CD14-positive monocyte (primary cell): ENCODE results near the gene GALK2. TPM values are rescaled to one million over a fixed set of nuclear protein-coding genes. Genes with fewer than 3 reads are reported as not detected.

Experiments
- DNase-seq, 3 donors: peaks; one replicate each; pipeline ENCODE4 v3.0.0-alpha.2; 2011 to 2022
- H2AFZ ChIP-seq: 2 replicates; pipeline ENCODE4 v1.6.0; 2012; ENCODE audit warnings: mild to moderate bottlenecking, low read depth, low read length, inconsistent platforms; ENCODE audit not compliant: insufficient read depth, poor library complexity, severe bottlenecking
- H3K27ac ChIP-seq, 2 donors: 1 replicate in 1 of 2; 2 replicates in 1 of 2; pipeline ENCODE4 v1.5.1; 2012 to 2013; ENCODE audit warnings: low read length in 2 of 2, control low read depth in 1 of 2, inconsistent platforms in 1 of 2, low read depth in 1 of 2, mild to moderate bottlenecking in 1 of 2
- H3K27me3 ChIP-seq, 2 donors: one replicate each; pipeline versions ENCODE4 v1.6.0 to v1.6.1; 2011 to 2013; ENCODE audit warnings: low read length in 2 of 2; ENCODE audit not compliant: control insufficient read depth in 2 of 2, insufficient read depth in 2 of 2
- H3K36me3 ChIP-seq, 2 donors: replicated peaks in 1 of 2; 1 replicate in 1 of 2; 2 replicates in 1 of 2; pipeline versions ENCODE4 v1.5.1 to v1.6.1; 2012 to 2013; ENCODE audit warnings: low read length in 2 of 2, control low read depth in 1 of 2, inconsistent platforms in 1 of 2, mild to moderate bottlenecking in 1 of 2; ENCODE audit not compliant: insufficient read depth in 2 of 2, control insufficient read depth in 1 of 2
- H3K4me1 ChIP-seq, 2 donors: 1 replicate in 1 of 2; 2 replicates in 1 of 2; pipeline versions ENCODE4 v1.5.1 to v1.6.1; 2012 to 2013; ENCODE audit warnings: low read length in 2 of 2, control low read depth in 1 of 2, inconsistent platforms in 1 of 2, mild to moderate bottlenecking in 1 of 2, moderate library complexity in 1 of 2; ENCODE audit not compliant: insufficient read depth in 2 of 2, control insufficient read depth in 1 of 2
- H3K4me2 ChIP-seq: replicated peaks from 2 replicates; pipeline ENCODE3; 2012; ENCODE audit warnings: low read length, moderate library complexity, mild to moderate bottlenecking; ENCODE audit not compliant: poor library complexity, severe bottlenecking; ENCODE audit errors: extremely low read depth
- H3K4me3 ChIP-seq, 3 experiments: fragments of 200-600 bp in 1 of 3; sonication (generic) in 1 of 3; replicated peaks in 1 of 3; 1 replicate in 2 of 3; 2 replicates in 1 of 3; pipeline ENCODE4 v1.5.1; 2011 to 2013; ENCODE audit warnings: low read length in 3 of 3, mild to moderate bottlenecking in 3 of 3, control low read depth in 2 of 3, low read depth in 2 of 3, inconsistent platforms in 1 of 3, moderate library complexity in 1 of 3
- H3K79me2 ChIP-seq: 2 replicates; pipeline ENCODE4 v1.6.0; 2012; ENCODE audit warnings: mild to moderate bottlenecking, control low read depth, inconsistent platforms, low read length, moderate library complexity; ENCODE audit not compliant: insufficient read depth
- H3K9ac ChIP-seq: 2 replicates; pipeline ENCODE4 v1.6.0; 2017; ENCODE audit warnings: low read length, mild to moderate bottlenecking; ENCODE audit not compliant: insufficient read depth, poor library complexity, severe bottlenecking
- H3K9me3 ChIP-seq, 2 donors: replicated peaks in 1 of 2; 1 replicate in 1 of 2; 2 replicates in 1 of 2; pipeline versions ENCODE4 v1.5.1 to v1.6.1; 2012 to 2013; ENCODE audit warnings: low read length in 2 of 2, control low read depth in 1 of 2; ENCODE audit not compliant: control insufficient read depth in 1 of 2, insufficient read depth in 1 of 2
- H4K20me1 ChIP-seq: 2 replicates; pipeline ENCODE4 v1.6.0; 2012; ENCODE audit warnings: mild to moderate bottlenecking, low read length, control low read depth, moderate library complexity; ENCODE audit not compliant: insufficient read depth
- H3K27ac Mint-ChIP-seq, 7 donors: one replicate each; pipeline ENCODE4 v1.8.0; 2020; ENCODE audit warnings: mild to moderate bottlenecking in 7 of 7, mixed read lengths in 7 of 7, moderate library complexity in 6 of 7, inconsistent platforms in 2 of 7
- H3K27me3 Mint-ChIP-seq, 3 donors: one replicate each; pipeline ENCODE4 v1.8.0; 2021 to 2022; ENCODE audit warnings: low read depth in 3 of 3, mild to moderate bottlenecking in 3 of 3, mixed read lengths in 3 of 3, moderate library complexity in 3 of 3, inconsistent platforms in 1 of 3
- H3K36me3 Mint-ChIP-seq, 2 donors: one replicate each; pipeline ENCODE4 v1.8.0; 2020; ENCODE audit warnings: mixed read lengths in 2 of 2, inconsistent platforms in 1 of 2, mild to moderate bottlenecking in 1 of 2
- H3K4me1 Mint-ChIP-seq: one replicate; pipeline ENCODE4 v1.8.0; 2020; ENCODE audit warnings: mild to moderate bottlenecking, mixed read lengths
- H3K4me3 Mint-ChIP-seq, 2 donors: one replicate each; pipeline ENCODE4 v1.8.0; 2020; ENCODE audit warnings: mild to moderate bottlenecking in 2 of 2, mixed read lengths in 2 of 2, moderate library complexity in 1 of 2
- H3K9me3 Mint-ChIP-seq, 7 donors: one replicate each; pipeline ENCODE4 v1.8.0; 2020 to 2022; ENCODE audit warnings: mixed read lengths in 7 of 7, mild to moderate bottlenecking in 6 of 7, moderate library complexity in 6 of 7, inconsistent platforms in 2 of 7
- CTCF ChIP-seq: fragments of 200-600 bp; IDR thresholded peaks from one replicate; pipeline ENCODE4 v1.8.0; 2022; ENCODE audit warnings: antibody characterized with exemption, mild to moderate bottlenecking
- WGBS: methylation state at CpG from one replicate; pipeline ENCODE4 v1.1.5; 2013; ENCODE audit warnings: missing lambda C conversion rate; ENCODE audit not compliant: insufficient coverage; 5-methylcytosine and 5-hydroxymethylcytosine counted together
- intact Hi-C, 2 donors: fragments of 100-400 bp; cut with micrococcal nuclease; formaldehyde crosslinking; loops; one replicate each; pipeline versions ENCODE4 v1.15.0 to v1.15.1; 2023
- polyA plus RNA-seq, 3 donors: library from polyadenylated mRNA; depleted of rRNA in 1 of 3; unstranded in 2 of 3; stranded (reverse) in 1 of 3; fragments of 300-500 nt in 2 of 3; fragments of >200 nt in 1 of 3; fragmentation: Illumina TruSeq in 2 of 3; gene quantifications; 1 replicate in 2 of 3; 2 replicates in 1 of 3; pipeline ENCODE4 v1.2.3, GENCODE V29; 2012 to 2021

Gene GALK2
- polyA plus RNA-seq, 3 donors, result 14.2 to 16.9 (median 14.5) TPM

- H3K36me3 Mint-ChIP-seq, result peaks cover 17 to 22% of the 10 kb centered on the region in 2 donors
- intact Hi-C loops, result loop anchor here (10.0 kb wide), 1 partner anchor 908 kb away; no protein-coding TSS in a partner anchor
Observed at GRCh38 chr15:49236869-49237268, 66.8 kb downstream of the GALK2 start.

GRCh38 chr15:49238342-49238741, 68.3 kb downstream of the GALK2 start:
- Histone ChIP-seq H3K27ac (no peak overlapping the region), H3K4me1 (peaks cover 9 to 10% of the 10 kb centered on the region in 2 donors), H3K27me3 (no peaks in the 10 kb centered on the region), H3K4me2 (no peak overlapping the region), H3K4me3 (no peak overlapping the region), H3K9me3 (no peaks in the 10 kb centered on the region), H3K79me2 (no peaks in the 10 kb centered on the region), H3K9ac (no peak overlapping the region), H4K20me1 (no peaks in the 10 kb centered on the region), H3K36me3 (peaks cover 32 to 53% of the 10 kb centered on the region in 2 donors), H2AFZ (no peak overlapping the region)
- H3K36me3 Mint-ChIP-seq, result peaks cover 21 to 24% of the 10 kb centered on the region in 2 donors
- peaks cover 12% of the 10 kb centered on the region for H3K4me1 Mint-ChIP-seq
- no peak for DNase-seq
- no peaks in the 10 kb centered on the region for H3K27me3 Mint-ChIP-seq
- intact Hi-C loops, result loop anchor here (10.0 kb wide), 1 partner anchor 906 kb away; no protein-coding TSS in a partner anchor
- H3K4me3 Mint-ChIP-seq, result no peak overlapping the region
- 86% methylated on average over 1 of the region's 2 CpGs for WGBS
- H3K9me3 Mint-ChIP-seq, result peaks cover 0 to 6% (median 2%) of the 10 kb centered on the region in 7 donors
- no peak for TF ChIP-seq CTCF
- H3K27ac Mint-ChIP-seq, result no peak overlapping the region

More at GRCh38 chr15:49236869-49237268, 66.8 kb downstream of the GALK2 start:
- Histone ChIP-seq H4K20me1 (no peaks in the 10 kb centered on the region), H3K79me2 (no peaks in the 10 kb centered on the region), H3K4me1 (peaks cover 21 to 24% of the 10 kb centered on the region in 2 donors), H3K4me2 (no peak overlapping the region), H3K27ac (no peak overlapping the region), H3K9me3 (peaks cover 4 to 5% of the 10 kb centered on the region in 2 donors), H2AFZ (no peak overlapping the region), H3K4me3 (no peak overlapping the region), H3K36me3 (peaks cover 24 to 43% of the 10 kb centered on the region in 2 donors), H3K27me3 (no peaks in the 10 kb centered on the region), H3K9ac (no peak overlapping the region)
- Mint-ChIP-seq H3K4me1 (peaks cover 26% of the 10 kb centered on the region), H3K27me3 (no peaks in the 10 kb centered on the region), H3K9me3 (peaks cover 5 to 16% (median 11%) of the 10 kb centered on the region in 7 donors), H3K27ac (no peak overlapping the region), H3K4me3 (no peak overlapping the region)
- no peak for TF ChIP-seq CTCF
- DNase-seq, result no peak
